ENCODE data around the gene SNX25.

DNA sequence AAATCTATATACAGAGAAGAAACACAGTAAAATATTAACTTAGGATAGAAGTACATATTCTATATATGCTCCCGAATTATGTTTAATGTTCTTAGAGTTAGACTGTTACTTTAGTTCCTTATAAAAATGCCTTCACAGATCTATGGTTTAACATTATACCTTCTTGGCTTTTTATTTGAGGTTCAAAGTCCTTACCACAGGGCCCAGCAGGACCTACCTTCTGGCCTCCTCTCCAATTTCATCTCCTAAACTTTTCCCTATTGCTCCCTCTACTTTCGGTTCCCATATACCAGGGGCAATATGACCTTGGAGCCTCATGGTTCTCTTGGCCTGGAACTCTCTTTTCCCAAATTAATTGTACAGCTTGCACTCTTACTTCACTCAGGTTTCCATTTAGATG is 199.0 kb downstream of the SNX25 start:
- TF ChIP-seq, protein P1, sequence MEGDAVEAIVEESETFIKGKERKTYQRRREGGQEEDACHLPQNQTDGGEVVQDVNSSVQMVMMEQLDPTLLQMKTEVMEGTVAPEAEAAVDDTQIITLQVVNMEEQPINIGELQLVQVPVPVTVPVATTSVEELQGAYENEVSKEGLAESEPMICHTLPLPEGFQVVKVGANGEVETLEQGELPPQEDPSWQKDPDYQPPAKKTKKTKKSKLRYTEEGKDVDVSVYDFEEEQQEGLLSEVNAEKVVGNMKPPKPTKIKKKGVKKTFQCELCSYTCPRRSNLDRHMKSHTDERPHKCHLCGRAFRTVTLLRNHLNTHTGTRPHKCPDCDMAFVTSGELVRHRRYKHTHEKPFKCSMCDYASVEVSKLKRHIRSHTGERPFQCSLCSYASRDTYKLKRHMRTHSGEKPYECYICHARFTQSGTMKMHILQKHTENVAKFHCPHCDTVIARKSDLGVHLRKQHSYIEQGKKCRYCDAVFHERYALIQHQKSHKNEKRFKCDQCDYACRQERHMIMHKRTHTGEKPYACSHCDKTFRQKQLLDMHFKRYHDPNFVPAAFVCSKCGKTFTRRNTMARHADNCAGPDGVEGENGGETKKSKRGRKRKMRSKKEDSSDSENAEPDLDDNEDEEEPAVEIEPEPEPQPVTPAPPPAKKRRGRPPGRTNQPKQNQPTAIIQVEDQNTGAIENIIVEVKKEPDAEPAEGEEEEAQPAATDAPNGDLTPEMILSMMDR (IDR thresholded peaks at IDR 0.05; ENCODE audit: low read depth, low read length, poor library complexity, severe bottlenecking): no peak
- TF ChIP-seq EZH2phosphoT487 (IDR thresholded peaks at IDR 0.05; ENCODE audit: borderline replicate concordance, low read length): no peak
